ENCODE data around the gene PDGFA. TPM values are rescaled to one million over a fixed set of nuclear protein-coding genes. Genes with fewer than 3 reads are reported as not detected.
A peak's percentile ranks its signal among the peaks of the same experiment; 100 is the strongest.

Gene PDGFA
- total RNA-seq, 1 experiment from 2014 or later = 33.7 TPM

GRCh38 chr7:461453-462172, 58.0 kb downstream of the PDGFA start:
- DNase-seq (ENCODE audit: low read depth) = no peak

GRCh38 chr7:461117-461452, 58.6 kb downstream of the PDGFA start:
- DNase-seq (ENCODE audit: low read depth) = no peak

GRCh38 chr7:460374-461116, 59.1 kb downstream of the PDGFA start:
- peak; percentile 50 for DNase-seq (ENCODE audit: low read depth)

GRCh38 chr7:459584-460373, 59.9 kb downstream of the PDGFA start:
- DNase-seq (ENCODE audit: low read depth) = no peak

- DNase-seq (ENCODE audit: low read depth) = no peak
These were observed 61.0 kb downstream of the PDGFA start for GRCh38 chr7:458511-459245.

GRCh38 chr7:457814-458510, 61.7 kb downstream of the PDGFA start:
- DNase-seq (ENCODE audit: low read depth) = no peak

- no peak for DNase-seq (ENCODE audit: low read depth)
These were observed 64.3 kb downstream of the PDGFA start for GRCh38 chr7:455110-455928.

GRCh38 chr7:454356-455109, 65.1 kb downstream of the PDGFA start:
- no peak for DNase-seq (ENCODE audit: low read depth)

- no peak for DNase-seq (ENCODE audit: low read depth)
These were observed 65.9 kb downstream of the PDGFA start for GRCh38 chr7:453597-454306.

- no peak for DNase-seq (ENCODE audit: low read depth)
These were observed 66.7 kb downstream of the PDGFA start for GRCh38 chr7:452791-453455.

- DNase-seq (ENCODE audit: low read depth) = no peak
These were observed 67.4 kb downstream of the PDGFA start for GRCh38 chr7:452226-452751.

- no peak for DNase-seq (ENCODE audit: low read depth)
These were observed 68.1 kb downstream of the PDGFA start for GRCh38 chr7:451255-452225.

GRCh38 chr7:450741-451140, 68.9 kb downstream of the PDGFA start:
- DNase-seq (ENCODE audit: low read depth) = no peak

- no peak for DNase-seq (ENCODE audit: low read depth)
These were observed 69.6 kb downstream of the PDGFA start for GRCh38 chr7:450036-450435.

- DNase-seq (ENCODE audit: low read depth) = no peak
These were observed 70.2 kb downstream of the PDGFA start for GRCh38 chr7:449324-450019.

- DNase-seq (ENCODE audit: low read depth) = no peak
These were observed 72.1 kb downstream of the PDGFA start for GRCh38 chr7:447523-447922.
